OCI-LY7 (cell line): ENCODE measurements around the gene GPR35. TPM values are rescaled to one million over a fixed set of nuclear protein-coding genes. Genes with fewer than 3 reads are reported as not detected.

Experiments
- BruUV-seq: library from RNA; stranded (reverse); fragments of 400-500 nt; replicated peaks from 2 replicates; lab custom pipeline; 2021; lab: Mats Ljungman, UMichigan
- CTCF ChIA-PET: fragments of 300-600 bp; sonication (Branson Sonifier 250); formaldehyde crosslinking; loops from one replicate; lab custom pipeline; 2022; ENCODE audit warnings: antibody characterized with exemption; ENCODE audit not compliant: unreplicated experiment; lab: Charles Lee
- POLR2A ChIA-PET: fragments of 300-600 bp; sonication (Branson Sonifier 250); formaldehyde crosslinking; loops from one replicate; lab custom pipeline; 2022; ENCODE audit warnings: antibody characterized with exemption; lab: Charles Lee
- DNase-seq: peaks from one replicate; pipeline ENCODE4 v3.0.0-alpha.2; 2015; ENCODE audit warnings: low spot score
- H2AFZ ChIP-seq: fragments of 200-600 bp; sonication (generic), shearing (Covaris generic); 2 replicates; pipeline ENCODE4 v1.6.1; 2014; ENCODE audit warnings: mild to moderate bottlenecking, antibody characterized with exemption, low read length, moderate library complexity
- H3K27ac ChIP-seq: fragments of 200-600 bp; sonication (generic); 2 replicates; pipeline ENCODE4 v1.5.1; 2014; ENCODE audit warnings: mixed run types, low read depth, mild to moderate bottlenecking, moderate library complexity, low read length, inconsistent platforms; ENCODE audit not compliant: poor library complexity, severe bottlenecking
- H3K36me3 ChIP-seq: fragments of 200-600 bp; sonication (generic); 2 replicates; pipeline ENCODE4 v1.6.1; 2014; ENCODE audit warnings: mild to moderate bottlenecking, antibody characterized with exemption, low read length, moderate library complexity, mixed read lengths; ENCODE audit not compliant: insufficient read depth
- H3K4me1 ChIP-seq: fragments of 200-600 bp; sonication (generic); 2 replicates; pipeline ENCODE4 v1.5.1; 2014; ENCODE audit warnings: mild to moderate bottlenecking, low read length; ENCODE audit not compliant: insufficient read depth, poor library complexity, severe bottlenecking
- H3K4me2 ChIP-seq: fragments of 200-600 bp; sonication (generic); 2 replicates; pipeline ENCODE4 v1.6.1; 2014; ENCODE audit warnings: mild to moderate bottlenecking, low read length
- H3K4me3 ChIP-seq: fragments of 200-600 bp; sonication (generic); 2 replicates; pipeline ENCODE4 v1.5.1; 2014; ENCODE audit warnings: mild to moderate bottlenecking, low read depth, low read length; ENCODE audit not compliant: poor library complexity, severe bottlenecking
- H3K79me2 ChIP-seq: fragments of 200-600 bp; sonication (generic); 2 replicates; pipeline ENCODE4 v1.6.1; 2016; ENCODE audit warnings: low read depth, mild to moderate bottlenecking, low read length, moderate library complexity, mixed read lengths; ENCODE audit not compliant: insufficient read depth
- H3K9me2 ChIP-seq: fragments of 200-600 bp; sonication (generic); 2 replicates; pipeline ENCODE4 v1.6.1; 2016; ENCODE audit warnings: mild to moderate bottlenecking, low read length, mixed read lengths; ENCODE audit not compliant: insufficient read depth
- H3K9me3 ChIP-seq: fragments of 200-600 bp; sonication (generic); 2 replicates; pipeline ENCODE4 v1.6.1; 2014; ENCODE audit warnings: mild to moderate bottlenecking, mixed run types, low read length, mixed read lengths
- H4K20me1 ChIP-seq: fragments of 200-600 bp; sonication (generic); 2 replicates; pipeline ENCODE4 v1.6.1; 2014; ENCODE audit warnings: mild to moderate bottlenecking, antibody characterized with exemption, low read length, moderate library complexity, mixed read lengths; ENCODE audit not compliant: insufficient read depth
- CTCF ChIP-seq: fragments of 200-600 bp; sonication (generic); conservative IDR thresholded peaks from 2 replicates; pipeline ENCODE4 v1.5.1; 2014; ENCODE audit warnings: mild to moderate bottlenecking, antibody characterized with exemption, low read length, moderate library complexity, mixed read lengths
- EZH2phosphoT487 ChIP-seq: fragments of 200-600 bp; sonication (generic); IDR thresholded peaks from 2 replicates; pipeline ENCODE4 v1.6.1; 2018; ENCODE audit warnings: low read depth, borderline replicate concordance, mild to moderate bottlenecking, mixed run types, antibody characterized with exemption, low read length, moderate library complexity, mixed read lengths
- intact Hi-C: fragments of 100-400 bp; cut with micrococcal nuclease; formaldehyde crosslinking; loops from one replicate; pipeline ENCODE4 v1.10.0; 2022; ENCODE audit not compliant: unreplicated experiment
- total RNA-seq, 2 experiments: library from RNA; depleted of rRNA in 1 of 2; stranded (reverse); fragments of >200 nt in 1 of 2; shearing (Covaris generic) in 1 of 2; gene quantifications; 2 replicates each; pipeline ENCODE4 v1.2.3, GENCODE V29; 2014 to 2022

The GPR35 gene
- total RNA-seq, 2 experiments from 2014 or later = 0.88 to 2.4 TPM

GRCh38 chr2:240650254-240650965 lies 25.1 kb downstream of the GPR35 start:
- Histone ChIP-seq H4K20me1 (no peaks in the 10 kb centered on the region), H3K79me2 (no peaks in the 10 kb centered on the region), H3K36me3 (no peaks in the 10 kb centered on the region), H3K4me3 (no peak overlapping the region), H3K9me2 (no peaks in the 10 kb centered on the region), H3K27ac (no peak overlapping the region), H3K9me3 (no peaks in the 10 kb centered on the region), H2AFZ (no peak overlapping the region), H3K4me1 (no peaks in the 10 kb centered on the region), H3K4me2 (no peak overlapping the region)
- ChIA-PET CTCF (no interaction called here), POLR2A (no interaction called here)
- TF ChIP-seq EZH2phosphoT487 = no peak
- TF ChIP-seq CTCF = no peak
- intact Hi-C loops = no loop called here
- no peak for DNase-seq
- no TSS peak for BruUV-seq

GRCh38 chr2:240651185-240651584 lies 25.9 kb downstream of the GPR35 start:
- no peak for TF ChIP-seq CTCF
- no peak for TF ChIP-seq EZH2phosphoT487
- POLR2A ChIA-PET = no interaction called here
- Histone ChIP-seq H3K4me3 (no peak overlapping the region), H4K20me1 (no peaks in the 10 kb centered on the region), H2AFZ (no peak overlapping the region), H3K27ac (no peak overlapping the region), H3K36me3 (no peaks in the 10 kb centered on the region), H3K4me2 (no peak overlapping the region), H3K9me3 (no peaks in the 10 kb centered on the region), H3K9me2 (no peaks in the 10 kb centered on the region), H3K79me2 (no peaks in the 10 kb centered on the region), H3K4me1 (no peaks in the 10 kb centered on the region)
- CTCF ChIA-PET = interaction anchor here (0.6 kb wide), 1 partner anchor 131 kb away, joined by 3 read pairs; no protein-coding TSS in a partner anchor
- intact Hi-C loops = no loop called here
- BruUV-seq = no TSS peak
- DNase-seq = no peak
